Measurements from ENCODE around the gene ADM2. TPM values are rescaled to one million over a fixed set of nuclear protein-coding genes. Genes with fewer than 3 reads are reported as not detected.
"Not testable (repeated sequence)": the region's sequence is repeated elsewhere in the genome, so short reads cannot be mapped to it uniquely, and the experiment has no call there.

ADM2 gene
- total RNA-seq, 1 experiment from 2014 or later: 10.9 TPM

- H3K4me3 Mint-ChIP-seq: peak overlapping the region; percentile 60
- ATAC-seq: no peak
- DNase-seq (ENCODE audit: low spot score): no peak
- peaks cover 68% of the 10 kb centered on the region for H3K27me3 Mint-ChIP-seq (ENCODE audit: low read depth)
- H3K27ac Mint-ChIP-seq: no peak overlapping the region
- TF ChIP-seq ZNF121 (CRISPR knock-in tag; IDR thresholded peaks at IDR 0.05) (no peak), IRF1 (CRISPR knock-in tag; IDR thresholded peaks at IDR 0.05) (no peak), ZNF532 (CRISPR knock-in tag; IDR thresholded peaks at IDR 0.05; ENCODE audit: borderline replicate concordance) (no peak), ZNF425 (CRISPR knock-in tag; conservative IDR thresholded peaks at IDR 0.05) (no peak), E2F1 (CRISPR knock-in tag; IDR thresholded peaks at IDR 0.05) (no peak)
- no peaks in the 10 kb centered on the region for H3K9me3 Mint-ChIP-seq
- POLR2A ChIA-PET: interaction anchor here (0.7 kb wide), 1 partner anchor 35 kb away, joined by 3 read pairs; no protein-coding TSS in a partner anchor
- CTCF ChIA-PET: interaction anchor here (1.2 to 1.6 kb wide), 2 partner anchors 167 to 242 kb away, joined by 3 to 5 read pairs; no protein-coding TSS in a partner anchor
- peaks cover 9% of the 10 kb centered on the region for H3K4me1 Mint-ChIP-seq
- H3K36me3 Mint-ChIP-seq: no peaks in the 10 kb centered on the region
Observed at GRCh38 chr22:50532824-50533796, 51.8 kb downstream of the ADM2 start.

- H3K27ac Mint-ChIP-seq, H3K4me3 Mint-ChIP-seq: not testable (repeated sequence)
- peaks cover 64% of the 10 kb centered on the region for H3K27me3 Mint-ChIP-seq (ENCODE audit: low read depth)
Observed at GRCh38 chr22:50533856-50534711, 52.7 kb downstream of the ADM2 start.

GRCh38 chr22:50535113-50535512 is 53.8 kb downstream of the ADM2 start:
- Mint-ChIP-seq H3K36me3 (no peaks in the 10 kb centered on the region), H3K27me3 (ENCODE audit: low read depth) (peaks cover 55% of the 10 kb centered on the region), H3K4me1 (peaks cover 9% of the 10 kb centered on the region), H3K9me3 (no peaks in the 10 kb centered on the region), H3K27ac (no peak overlapping the region), H3K4me3 (no peak overlapping the region)
- ChIA-PET POLR2A (no interaction called here), CTCF (interaction anchor here (1.6 to 1.9 kb wide), 2 partner anchors 10 to 28 kb away, joined by 8 to 12 read pairs; partner anchors contain the start of genes SCO2 and SYCE3)
- DNase-seq (ENCODE audit: low spot score): no peak
- ATAC-seq: no peak
- TF ChIP-seq PRRX2 (CRISPR knock-in tag; IDR thresholded peaks at IDR 0.05) (no peak), ZNF219 (CRISPR knock-in tag; IDR thresholded peaks at IDR 0.05; ENCODE audit: borderline replicate concordance) (no peak), KAT7 (CRISPR knock-in tag; IDR thresholded peaks at IDR 0.05; ENCODE audit: borderline replicate concordance) (no peak), ZNF423 (CRISPR knock-in tag; IDR thresholded peaks at IDR 0.05) (no peak), E2F1 (CRISPR knock-in tag; IDR thresholded peaks at IDR 0.05) (no peak), SMAD4 (CRISPR knock-in tag; IDR thresholded peaks at IDR 0.05) (no peak), ZNF138 (CRISPR knock-in tag; conservative IDR thresholded peaks at IDR 0.05) (no peak), SOX15 (CRISPR knock-in tag; IDR thresholded peaks at IDR 0.05) (no peak), SP1 (CRISPR knock-in tag; conservative IDR thresholded peaks at IDR 0.05) (no peak), NR2C2 (CRISPR knock-in tag; IDR thresholded peaks at IDR 0.05) (no peak), HMGXB4 (CRISPR knock-in tag; IDR thresholded peaks at IDR 0.05) (no peak), FOXP1 (CRISPR knock-in tag; IDR thresholded peaks at IDR 0.05; ENCODE audit: borderline replicate concordance) (no peak)

More at GRCh38 chr22:50533856-50534711, 52.7 kb downstream of the ADM2 start:
- H3K4me1 Mint-ChIP-seq; DNase-seq (ENCODE audit: low spot score); H3K9me3 Mint-ChIP-seq; H3K36me3 Mint-ChIP-seq; ATAC-seq; POLR2A ChIA-PET: not testable (repeated sequence)
- CTCF ChIA-PET: interaction anchor here (1.6 kb wide), 1 partner anchor 166 kb away, joined by 3 read pairs; no protein-coding TSS in a partner anchor
